Activated CD4-positive, alpha-beta T cell treated with anti-CD3 and anti-CD28 coated beads, Interleukin-2, amount 50 U/mL, for 16 hours (primary cell): Measurements from ENCODE around the gene PSMB3.

Experiments used
- DNase-seq: peaks from one replicate; pipeline ENCODE4 v3.0.0-alpha.2; 2020

PSMB3 gene

GRCh38 chr17:38752308-38753070 lies at the start of gene PSMB3:
Gene PSMB3 (plus strand): TSS chr17:38752741. CDS start chr17:38752827, 86 bp downstream.
- DNase-seq: peak; percentile 100

- DNase-seq: peak; percentile 45
These were observed 49.4 kb upstream of the PSMB3 start for GRCh38 chr17:38702916-38703741.

GRCh38 chr17:38703742-38704605 lies 48.6 kb upstream of the PSMB3 start:
- peak; percentile 94 for DNase-seq

GRCh38 chr17:38704606-38705522 lies 47.7 kb upstream of the PSMB3 start, which contains the start of gene MLLT6:
Gene MLLT6 (plus strand): TSS chr17:38705273. CDS start chr17:38705633, 360 bp downstream.
- peak; percentile 71 for DNase-seq

GRCh38 chr17:38705523-38705802 lies 47.1 kb upstream of the PSMB3 start:
- no peak for DNase-seq

- no peak for DNase-seq
These were observed 46.6 kb upstream of the PSMB3 start for GRCh38 chr17:38705803-38706504.

- peak; percentile 31 for DNase-seq
These were observed 45.9 kb upstream of the PSMB3 start for GRCh38 chr17:38706505-38707216.

GRCh38 chr17:38707678-38708351 lies 44.7 kb upstream of the PSMB3 start:
- DNase-seq: no peak

GRCh38 chr17:38709104-38709820 lies 43.3 kb upstream of the PSMB3 start:
- DNase-seq: no peak

- DNase-seq: no peak
These were observed 42.5 kb upstream of the PSMB3 start for GRCh38 chr17:38709864-38710603.

GRCh38 chr17:38710604-38710962 lies 42.0 kb upstream of the PSMB3 start:
- DNase-seq: no peak

GRCh38 chr17:38710985-38711384 lies 41.6 kb upstream of the PSMB3 start:
- no peak for DNase-seq

GRCh38 chr17:38711792-38712571 lies 40.6 kb upstream of the PSMB3 start:
- DNase-seq: no peak

GRCh38 chr17:38712593-38712992 lies 39.9 kb upstream of the PSMB3 start:
- DNase-seq: no peak

- no peak for DNase-seq
These were observed 39.0 kb upstream of the PSMB3 start for GRCh38 chr17:38713456-38714075.

GRCh38 chr17:38715216-38715943 lies 37.2 kb upstream of the PSMB3 start:
- peak; percentile 24 for DNase-seq
